Muscle of arm (tissue), 12 donors: ENCODE measurements around the gene ATG4A. TPM values are rescaled to one million over a fixed set of nuclear protein-coding genes. Genes with fewer than 3 reads are reported as not detected.

ENCODE experiments used
- DNase-seq: peaks from one replicate; pipeline ENCODE4 v3.0.0-alpha.2; 2013
- polyA plus RNA-seq, 12 donors: library from polyadenylated mRNA; unstranded; fragments of 120-200 nt; gene quantifications; one replicate each; pipeline ENCODE4 v1.2.1, GENCODE V29; 2013; ENCODE audit not compliant: insufficient read length in 12 of 12

Gene ATG4A
- polyA plus RNA-seq, 12 donors = 15.5 to 33.1 (median 25.3) TPM; not detected in 1

DNA sequence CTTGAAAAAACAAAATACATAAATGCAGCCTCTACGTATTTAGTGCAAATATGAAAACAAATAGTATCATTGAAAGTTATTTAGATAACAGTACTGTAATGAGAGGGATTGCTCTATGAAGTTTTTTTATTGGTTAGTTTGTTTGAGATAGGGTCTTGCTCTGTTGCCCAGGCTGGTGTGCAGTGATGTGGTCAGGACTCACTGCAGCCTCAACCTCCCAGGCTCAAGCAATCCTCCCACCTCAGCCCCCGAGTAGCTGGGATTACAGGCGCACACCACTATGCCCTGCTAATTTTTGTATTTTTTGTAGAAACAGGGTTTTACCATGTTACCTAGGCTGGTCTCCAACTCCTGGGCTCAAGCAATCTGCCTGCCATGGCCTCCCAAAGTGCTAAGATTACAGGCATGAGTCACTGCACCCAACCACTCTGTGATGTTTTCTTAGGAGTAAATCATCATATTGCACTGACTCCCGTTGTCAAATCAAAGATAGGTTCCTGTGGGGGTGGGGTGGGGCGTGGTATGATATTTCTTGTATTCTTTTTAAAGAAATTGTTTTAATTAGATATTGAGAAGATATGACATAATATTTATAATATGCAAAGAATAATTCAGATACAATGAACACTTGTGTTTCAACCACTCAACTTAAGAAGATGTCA is 75.8 kb downstream of the ATG4A start:
- DNase-seq = no peak

DNA sequence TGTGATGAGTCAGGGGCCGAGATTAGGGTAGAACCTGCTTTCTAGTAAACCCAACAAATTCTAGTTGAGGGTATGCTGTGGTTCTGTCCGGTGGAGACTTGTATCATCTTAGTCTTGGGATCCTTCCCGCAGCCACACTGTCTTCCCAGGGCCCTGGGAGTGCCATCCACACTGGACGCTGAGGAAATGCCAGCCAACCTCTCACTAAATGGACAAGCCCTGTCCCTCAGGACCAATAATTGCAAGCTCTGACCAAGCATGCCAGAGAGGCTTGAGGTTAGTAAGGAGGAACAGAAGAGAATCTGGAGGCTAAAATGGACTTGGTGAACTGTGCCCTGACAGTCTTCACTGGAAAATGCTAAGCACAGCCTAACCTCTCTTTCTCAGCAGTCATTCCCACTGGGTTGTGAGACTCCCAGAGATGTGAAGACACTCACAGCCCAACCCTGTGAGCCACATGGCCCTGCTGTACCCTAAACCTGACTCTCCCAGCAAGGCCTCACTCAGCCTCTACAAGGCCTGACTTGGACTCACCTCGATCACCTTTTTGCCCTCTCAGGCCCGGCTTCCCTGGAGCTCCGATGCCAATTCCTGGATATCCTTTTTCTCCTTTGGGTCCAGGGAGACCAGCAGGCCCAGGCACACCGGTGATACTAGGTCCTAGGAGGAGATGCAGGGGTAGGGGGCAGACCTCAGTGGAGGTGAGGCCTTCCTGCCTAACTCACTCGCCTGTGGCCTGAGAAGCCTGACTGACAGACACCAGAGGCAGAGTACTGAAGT is 77.6 kb downstream of the ATG4A start:
- no peak for DNase-seq

DNA sequence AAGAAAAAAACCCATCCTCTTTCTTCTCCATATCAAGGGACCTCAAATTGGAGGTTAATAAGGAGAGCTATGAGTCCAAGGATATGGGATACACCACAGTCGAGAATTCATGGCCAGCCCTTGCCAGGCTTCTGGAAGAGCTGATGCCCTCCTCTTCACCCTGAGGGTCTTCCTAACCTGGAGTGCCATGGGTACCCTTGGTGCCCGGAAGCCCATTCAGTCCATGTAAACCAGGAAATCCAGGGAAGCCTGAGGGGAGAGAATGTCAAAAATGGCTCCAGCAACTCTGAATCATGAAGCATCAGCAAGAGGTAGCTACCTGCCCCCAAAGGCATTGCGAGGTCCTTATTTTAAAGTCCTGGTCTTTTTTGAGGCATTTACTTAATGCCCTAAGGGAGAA is 78.2 kb downstream of the ATG4A start:
- no peak for DNase-seq

DNA sequence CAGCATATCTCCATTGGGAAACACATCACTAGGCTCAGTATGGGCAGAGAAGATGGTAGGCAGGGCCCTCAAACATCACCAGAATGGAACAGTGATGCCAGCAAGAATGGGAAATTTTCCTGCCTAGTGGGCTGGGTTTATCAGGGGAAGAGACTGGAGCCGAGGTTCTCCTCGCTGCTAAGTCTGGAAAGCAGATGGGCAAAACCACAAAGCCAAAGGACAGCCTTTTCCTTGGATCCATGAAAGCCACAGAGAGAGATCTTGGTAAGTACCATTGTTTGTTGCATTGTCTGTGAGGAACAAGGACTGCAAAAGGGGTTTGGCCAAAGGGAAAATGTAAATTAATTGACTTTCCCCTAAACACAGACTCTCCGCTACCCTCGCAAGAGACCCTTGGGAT is 80.1 kb downstream of the ATG4A start:
- DNase-seq = no peak

DNA sequence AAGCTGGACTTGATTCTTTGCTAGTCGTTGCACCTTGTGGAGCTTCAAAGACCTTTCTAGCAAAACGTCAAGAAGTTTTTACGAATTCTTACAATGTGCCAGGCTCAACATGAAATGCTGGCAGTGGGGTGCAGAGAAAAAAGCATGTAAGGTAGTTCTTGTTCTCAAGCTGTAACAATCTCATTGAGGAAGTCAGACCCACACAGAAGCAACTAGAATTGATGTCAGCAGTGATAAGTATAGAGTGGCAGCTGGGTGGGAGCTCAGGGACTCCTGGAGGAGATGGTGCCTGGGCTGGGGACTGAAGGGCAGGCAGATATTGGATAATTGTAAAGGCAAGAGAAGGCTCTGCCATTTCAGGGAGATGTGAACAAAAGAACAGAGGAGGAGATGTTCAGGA is 82.3 kb downstream of the ATG4A start:
- DNase-seq = no peak

DNA sequence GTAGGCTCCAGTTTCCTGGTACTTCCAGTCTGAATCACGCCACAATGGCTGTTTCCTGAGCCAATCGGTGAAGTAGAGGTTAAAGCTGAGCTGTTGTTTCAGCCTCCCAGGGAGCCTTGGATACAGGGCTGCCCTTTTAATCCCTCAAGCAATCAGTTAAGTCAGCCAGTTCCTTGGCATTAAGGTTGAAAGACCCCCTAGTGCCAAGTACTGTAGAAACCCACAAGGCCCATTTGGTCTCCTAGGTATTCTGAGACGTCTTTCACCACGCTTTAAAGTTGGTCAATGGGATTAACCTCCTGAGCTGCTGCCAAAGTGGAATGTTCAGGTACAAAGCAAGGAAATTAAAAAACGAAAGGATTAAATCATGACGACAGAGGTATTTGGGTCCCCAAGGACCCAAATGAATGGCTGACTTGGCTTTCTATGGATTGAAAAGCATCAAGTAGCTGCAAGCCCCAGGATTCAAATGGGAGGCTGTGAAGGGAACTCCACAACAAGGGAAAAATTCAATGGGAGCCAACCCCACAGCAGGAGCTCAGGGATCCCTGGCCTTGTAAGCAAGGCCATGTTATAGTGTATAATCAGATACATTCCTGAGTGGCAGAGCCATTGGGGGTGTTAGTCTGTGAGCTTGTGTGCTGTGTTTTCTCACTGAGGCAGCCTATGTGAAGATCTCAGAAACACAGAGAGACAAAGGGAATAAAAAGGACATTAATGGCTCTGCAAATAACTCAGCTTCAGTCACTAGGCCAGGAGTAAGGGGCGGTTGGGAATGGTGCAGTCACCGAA is 86.0 kb downstream of the ATG4A start:
- DNase-seq = no peak

DNA sequence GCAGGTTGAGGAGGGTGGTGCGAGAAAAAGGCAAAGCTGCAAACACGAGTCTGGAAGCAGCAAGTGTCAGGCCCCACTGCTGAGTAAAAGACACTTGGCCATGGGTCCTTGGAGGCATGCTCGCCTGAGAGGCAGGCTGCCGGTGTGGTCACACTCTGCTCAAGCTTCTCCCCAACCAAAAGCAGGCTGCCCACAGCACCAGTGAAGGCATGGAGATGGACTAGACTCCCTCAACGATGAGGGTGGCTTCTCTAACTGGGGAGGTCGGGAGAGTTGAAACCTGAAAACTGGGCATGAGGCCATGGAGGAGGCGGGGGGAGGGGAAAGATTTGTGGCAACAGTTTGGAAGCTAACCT is 86.5 kb downstream of the ATG4A start:
- no peak for DNase-seq

DNA sequence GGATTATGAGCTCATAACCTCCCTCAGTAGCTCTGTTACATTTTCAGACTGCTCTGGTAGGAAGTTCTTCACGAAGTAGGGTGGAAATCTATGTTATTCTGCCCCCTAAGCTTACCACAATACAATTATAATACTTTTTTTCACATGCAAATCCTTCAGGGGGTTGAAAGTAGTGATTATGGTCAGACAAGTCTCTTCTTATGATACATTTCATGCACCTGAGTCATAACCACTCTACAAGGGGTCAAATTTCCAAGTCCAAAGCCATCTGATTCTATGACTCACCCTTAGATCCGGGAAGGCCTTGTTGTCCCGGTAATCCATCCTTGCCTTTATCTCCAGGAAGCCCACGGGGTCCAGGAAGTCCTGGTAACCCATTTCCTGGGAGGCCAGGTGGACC is 95.2 kb downstream of the ATG4A start:
- no peak for DNase-seq

DNA sequence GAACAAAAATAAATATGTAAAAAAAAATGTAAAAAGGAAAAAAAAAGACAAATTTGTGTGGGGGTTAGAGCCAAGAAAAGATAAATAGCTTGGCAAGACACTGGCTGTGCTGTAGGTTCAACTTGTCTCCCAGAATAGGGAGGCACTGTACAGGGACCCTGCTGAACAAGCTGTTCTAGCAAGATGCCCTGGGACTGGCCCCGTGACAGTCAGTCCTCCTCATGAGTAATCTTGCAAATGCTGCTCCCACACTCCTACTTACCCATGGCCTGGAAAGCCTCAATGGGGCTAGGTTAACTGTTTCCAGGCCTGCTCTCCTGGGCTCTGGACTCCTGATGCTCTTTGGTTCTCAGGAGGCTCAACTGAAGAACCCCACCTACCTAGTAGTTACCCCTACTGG is 106.8 kb downstream of the ATG4A start:
- no peak for DNase-seq

DNA sequence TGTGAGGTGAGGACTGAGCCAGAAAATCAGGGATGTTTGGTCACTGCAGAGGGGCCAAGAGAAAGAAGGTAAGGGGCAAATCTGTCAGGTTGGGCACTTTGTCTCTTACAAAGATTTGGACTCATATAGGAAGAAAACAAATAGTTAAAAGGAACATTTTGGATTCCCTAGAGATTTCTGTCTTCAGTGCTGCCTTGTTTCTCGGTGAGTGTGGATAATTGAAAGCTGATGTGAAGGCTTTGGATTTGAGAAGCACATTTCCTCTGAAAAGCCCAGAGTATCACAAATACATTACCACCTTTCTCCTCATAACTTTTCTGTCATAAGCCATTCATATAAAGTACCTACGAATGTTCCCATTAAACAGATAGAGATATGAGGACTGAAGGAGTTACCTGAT is 107.5 kb downstream of the ATG4A start:
- no peak for DNase-seq

DNA sequence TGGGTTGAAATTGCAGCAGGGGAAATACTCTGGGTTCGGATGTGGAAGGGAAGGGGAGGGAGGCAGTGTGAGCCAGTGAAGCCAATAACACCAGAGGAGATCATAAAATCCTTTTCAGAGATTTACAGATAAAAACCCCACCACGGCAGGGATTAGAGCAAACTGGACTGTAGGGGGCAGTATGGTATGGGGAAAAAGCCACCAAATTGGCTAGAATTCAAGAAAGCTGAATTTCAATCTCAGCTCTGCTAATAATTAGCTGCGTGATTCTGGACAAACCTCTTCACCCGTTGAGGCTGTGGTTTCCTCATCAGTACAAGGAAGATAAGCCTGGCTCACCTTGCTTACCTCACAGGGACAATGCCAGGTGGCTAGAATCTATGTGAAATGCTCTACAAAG is 108.1 kb downstream of the ATG4A start:
- peak; percentile 20 for DNase-seq

DNA sequence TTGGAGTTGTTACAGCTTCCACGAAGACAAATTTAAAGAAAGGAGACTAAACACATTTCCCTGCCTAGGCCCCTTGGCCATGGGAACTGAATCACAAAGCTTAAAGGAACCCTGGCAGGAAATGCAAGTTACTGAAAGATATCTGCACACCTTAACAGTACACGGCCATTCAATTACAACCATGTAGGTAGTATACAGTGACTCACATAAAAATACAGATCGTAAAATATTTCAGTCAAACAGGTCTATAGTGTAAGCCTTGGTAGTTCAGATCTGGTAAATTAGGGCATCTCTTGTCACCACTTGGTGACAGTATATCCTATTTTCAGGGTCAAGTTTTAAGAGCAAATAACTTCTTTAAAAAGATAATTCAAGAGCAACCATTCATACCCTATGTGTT is 112.0 kb downstream of the ATG4A start:
- DNase-seq = no peak

Other genes starting within 250 kb of the ATG4A start
- gene TEX13B, start 109.4 kb upstream of the ATG4A start, polyA plus RNA-seq = not detected
- gene VSIG1, start 46.7 kb upstream of the ATG4A start, polyA plus RNA-seq = 1 to 10 TPM in 1 of 12 donors, under 1 TPM in 7, not detected in 4; 0.15 to 1.7 (median 0.31) TPM
- 10 to 100 TPM in 11 of 12 donors, not detected in 1; 38.1 to 68.1 (median 54.1) TPM for gene PSMD10, start 236 bp upstream of the ATG4A start, polyA plus RNA-seq